HepG2 (cell line): ENCODE data around the gene ABCC10. TPM values are rescaled to one million over a fixed set of nuclear protein-coding genes. Genes with fewer than 3 reads are reported as not detected.

Experiments
- ATF1 ChIP-seq: IDR thresholded peaks from 2 replicates; pipeline ENCODE4 v1.6.1; 2016; ENCODE audit warnings: mild to moderate bottlenecking, control low read depth
- ATF5 ChIP-seq: sonication (generic); formaldehyde crosslinking; IDR thresholded peaks from 2 replicates; pipeline ENCODE4 v1.4.0; 2020; ENCODE audit warnings: mild to moderate bottlenecking, low read depth, missing genetic modification reagents
- CBFB ChIP-seq: sonication (generic); formaldehyde crosslinking; IDR thresholded peaks from 2 replicates; pipeline ENCODE4 v1.4.0; 2020; ENCODE audit warnings: missing genetic modification reagents
- CREB1 ChIP-seq, 2 experiments: fragments of 450-650 bp in 1 of 2; IDR thresholded peaks; 2 replicates each; pipeline ENCODE4 v1.6.1; 2016 to 2017; ENCODE audit warnings: control low read depth in 1 of 2, mild to moderate bottlenecking in 1 of 2, missing compliant biosample characterization in 1 of 2, missing genetic modification characterization in 1 of 2
- ISL2 ChIP-seq: sonication (generic); formaldehyde crosslinking; IDR thresholded peaks from 2 replicates; pipeline ENCODE4 v1.5.0; 2020; ENCODE audit warnings: missing genetic modification reagents
- KLF6 ChIP-seq: IDR thresholded peaks from 2 replicates; pipeline ENCODE4 v1.8.0; 2016; ENCODE audit warnings: missing biosample characterization, missing genetic modification reagents
- KMT2B ChIP-seq: IDR thresholded peaks from 2 replicates; pipeline ENCODE4 v1.6.1; 2016; ENCODE audit warnings: missing genetic modification reagents, missing compliant biosample characterization
- MED8 ChIP-seq: sonication (generic); formaldehyde crosslinking; IDR thresholded peaks from 2 replicates; pipeline ENCODE4 v1.8.1; 2023; ENCODE audit warnings: mild to moderate bottlenecking, missing genetic modification reagents; ENCODE audit not compliant: insufficient replicate concordance
- PAWR ChIP-seq: sonication (generic); formaldehyde crosslinking; IDR thresholded peaks from 2 replicates; pipeline ENCODE4 v1.4.0; 2020; ENCODE audit warnings: missing genetic modification reagents, mild to moderate bottlenecking, borderline replicate concordance
- PRPF4 ChIP-seq: fragments of 200-400 bp; formaldehyde crosslinking; IDR thresholded peaks from 2 replicates; pipeline ENCODE4 v1.6.1; 2016; ENCODE audit warnings: low read length, low read depth; ENCODE audit not compliant: poor library complexity, severe bottlenecking
- RFX1 ChIP-seq: fragments of 450-650 bp; IDR thresholded peaks from 2 replicates; pipeline ENCODE4 v1.6.1; 2017
- RFX3 ChIP-seq: IDR thresholded peaks from 2 replicates; pipeline ENCODE4 v1.6.1; 2016; ENCODE audit warnings: missing biosample characterization, missing genetic modification reagents
- SNRNP70 ChIP-seq: fragments of 200-400 bp; formaldehyde crosslinking; IDR thresholded peaks from 2 replicates; pipeline ENCODE4 v1.6.1; 2017; ENCODE audit warnings: mild to moderate bottlenecking, low read depth, low read length, moderate library complexity
- XBP1 ChIP-seq: sonication (generic); formaldehyde crosslinking; IDR thresholded peaks from 2 replicates; pipeline ENCODE4 v1.5.0; 2020; ENCODE audit warnings: missing genetic modification reagents
- ZNF180 ChIP-seq: sonication (generic); formaldehyde crosslinking; IDR thresholded peaks from 2 replicates; pipeline ENCODE4 v1.4.0; 2020; ENCODE audit warnings: low read depth, missing genetic modification reagents, borderline replicate concordance
- ZNF282 ChIP-seq: fragments of 450-650 bp; IDR thresholded peaks from 2 replicates; pipeline ENCODE4 v1.6.1; 2018; ENCODE audit not compliant: partially characterized antibody
- ZNF329 ChIP-seq: sonication (generic); formaldehyde crosslinking; IDR thresholded peaks from 2 replicates; pipeline ENCODE4 v1.9.0; 2021; ENCODE audit warnings: low read depth, mild to moderate bottlenecking, missing genetic modification reagents
- ZNF446 ChIP-seq: sonication (generic); formaldehyde crosslinking; IDR thresholded peaks from 2 replicates; pipeline ENCODE4 v1.5.0; 2020; ENCODE audit warnings: mild to moderate bottlenecking, missing genetic modification reagents
- ZNF484 ChIP-seq: sonication (generic); formaldehyde crosslinking; IDR thresholded peaks from 2 replicates; pipeline ENCODE4 v1.5.1; 2020; ENCODE audit warnings: mild to moderate bottlenecking, low read depth, missing genetic modification reagents, borderline replicate concordance
- ZNF549 ChIP-seq: sonication (generic); formaldehyde crosslinking; IDR thresholded peaks from 2 replicates; pipeline ENCODE4 v1.5.0; 2020; ENCODE audit warnings: missing genetic modification reagents
- ZNF552 ChIP-seq: sonication (generic); formaldehyde crosslinking; IDR thresholded peaks from 2 replicates; pipeline ENCODE4 v1.9.0; 2022; ENCODE audit warnings: missing genetic modification reagents, mild to moderate bottlenecking, borderline replicate concordance
- ZNF563 ChIP-seq: sonication (generic); formaldehyde crosslinking; IDR thresholded peaks from 2 replicates; pipeline ENCODE4 v1.8.0; 2022; ENCODE audit warnings: mild to moderate bottlenecking, moderate library complexity, missing genetic modification reagents
- ZNF605 ChIP-seq: sonication (generic); formaldehyde crosslinking; IDR thresholded peaks from 2 replicates; pipeline ENCODE4 v1.8.0; 2022; ENCODE audit warnings: mild to moderate bottlenecking, missing genetic modification reagents
- polyA plus RNA-seq, 8 experiments: library from polyadenylated mRNA; depleted of rRNA in 3 of 8; stranded (reverse) in 7 of 8; unstranded in 1 of 8; fragments of >200 nt; fragmentation: Illumina TruSeq in 4 of 8; extraction: Trizol in 4 of 8; gene quantifications; 2 replicates each; pipeline versions ENCODE4 v1.2.1 to v1.2.3, GENCODE V29; 2011 to 2016; ENCODE audit warnings: low read depth in 4 of 8, missing spikeins in 1 of 8, mixed read lengths in 1 of 8; ENCODE audit not compliant: insufficient read depth in 1 of 8
- total RNA-seq, 5 experiments: library from RNA; depleted of rRNA; stranded (reverse); fragments of >200 nt; fragmentation: Illumina TruSeq; extraction: Trizol; gene quantifications; 2 replicates each; pipeline ENCODE4 v1.2.3, GENCODE V29; 2016; ENCODE audit warnings: low read depth in 1 of 5
- TF ChIP-seq, protein P1 (sequence below): sonication (generic); formaldehyde crosslinking; IDR thresholded peaks from 2 replicates; pipeline ENCODE4 v1.4.0; 2020; ENCODE audit warnings: mild to moderate bottlenecking, missing genetic modification reagents, borderline replicate concordance
- TF ChIP-seq, protein P2 (sequence below): sonication (generic); formaldehyde crosslinking; IDR thresholded peaks from 2 replicates; pipeline ENCODE4 v1.4.0; 2020; ENCODE audit warnings: low read depth, mild to moderate bottlenecking, missing genetic modification reagents
- TF ChIP-seq, protein P3 (sequence below): sonication (generic); IDR thresholded peaks from 2 replicates; pipeline ENCODE4 v1.6.1; 2016; ENCODE audit warnings: low read depth, borderline replicate concordance

ABCC10 gene
- total and polyA plus RNA-seq, 2 of the 13 experiments (the other 11 are each of a cell fraction or from before 2014, with no cell fraction given) = 16.0 to 24.3 TPM

DNA sequence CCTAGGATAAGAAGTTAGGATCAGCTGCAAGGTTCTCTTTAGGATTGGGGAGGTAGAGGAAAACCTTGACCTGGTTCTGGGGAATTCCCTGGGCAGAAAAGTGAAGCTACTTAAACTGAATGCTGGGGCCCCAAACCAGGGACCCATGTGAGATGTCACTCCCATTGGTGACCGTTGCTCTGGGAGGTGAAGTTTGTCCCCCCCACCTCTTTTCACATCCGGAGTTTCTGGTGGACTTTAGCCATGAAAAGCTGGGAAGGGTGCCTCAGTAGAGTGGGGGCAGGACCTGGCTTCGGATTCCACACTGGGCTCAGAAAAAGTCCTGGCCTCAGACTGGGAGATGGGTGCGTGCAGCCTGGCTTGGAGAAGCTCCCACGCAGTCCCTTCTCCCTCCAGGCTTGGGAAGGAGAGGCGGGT is 63.2 kb downstream of the ABCC10 start (continued):
- TF ChIP-seq, protein P1, sequence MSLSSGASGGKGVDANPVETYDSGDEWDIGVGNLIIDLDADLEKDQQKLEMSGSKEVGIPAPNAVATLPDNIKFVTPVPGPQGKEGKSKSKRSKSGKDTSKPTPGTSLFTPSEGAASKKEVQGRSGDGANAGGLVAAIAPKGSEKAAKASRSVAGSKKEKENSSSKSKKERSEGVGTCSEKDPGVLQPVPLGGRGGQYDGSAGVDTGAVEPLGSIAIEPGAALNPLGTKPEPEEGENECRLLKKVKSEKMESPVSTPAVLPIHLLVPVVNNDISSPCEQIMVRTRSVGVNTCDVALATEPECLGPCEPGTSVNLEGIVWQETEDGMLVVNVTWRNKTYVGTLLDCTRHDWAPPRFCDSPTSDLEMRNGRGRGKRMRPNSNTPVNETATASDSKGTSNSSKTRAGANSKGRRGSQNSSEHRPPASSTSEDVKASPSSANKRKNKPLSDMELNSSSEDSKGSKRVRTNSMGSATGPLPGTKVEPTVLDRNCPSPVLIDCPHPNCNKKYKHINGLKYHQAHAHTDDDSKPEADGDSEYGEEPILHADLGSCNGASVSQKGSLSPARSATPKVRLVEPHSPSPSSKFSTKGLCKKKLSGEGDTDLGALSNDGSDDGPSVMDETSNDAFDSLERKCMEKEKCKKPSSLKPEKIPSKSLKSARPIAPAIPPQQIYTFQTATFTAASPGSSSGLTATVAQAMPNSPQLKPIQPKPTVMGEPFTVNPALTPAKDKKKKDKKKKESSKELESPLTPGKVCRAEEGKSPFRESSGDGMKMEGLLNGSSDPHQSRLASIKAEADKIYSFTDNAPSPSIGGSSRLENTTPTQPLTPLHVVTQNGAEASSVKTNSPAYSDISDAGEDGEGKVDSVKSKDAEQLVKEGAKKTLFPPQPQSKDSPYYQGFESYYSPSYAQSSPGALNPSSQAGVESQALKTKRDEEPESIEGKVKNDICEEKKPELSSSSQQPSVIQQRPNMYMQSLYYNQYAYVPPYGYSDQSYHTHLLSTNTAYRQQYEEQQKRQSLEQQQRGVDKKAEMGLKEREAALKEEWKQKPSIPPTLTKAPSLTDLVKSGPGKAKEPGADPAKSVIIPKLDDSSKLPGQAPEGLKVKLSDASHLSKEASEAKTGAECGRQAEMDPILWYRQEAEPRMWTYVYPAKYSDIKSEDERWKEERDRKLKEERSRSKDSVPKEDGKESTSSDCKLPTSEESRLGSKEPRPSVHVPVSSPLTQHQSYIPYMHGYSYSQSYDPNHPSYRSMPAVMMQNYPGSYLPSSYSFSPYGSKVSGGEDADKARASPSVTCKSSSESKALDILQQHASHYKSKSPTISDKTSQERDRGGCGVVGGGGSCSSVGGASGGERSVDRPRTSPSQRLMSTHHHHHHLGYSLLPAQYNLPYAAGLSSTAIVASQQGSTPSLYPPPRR (CRISPR knock-in tag) = no peak; the same call in 1 of the 2 replicates
- TF ChIP-seq CREB1 (IDR thresholded peaks at IDR 0.05) (no peak), CREB1 (CRISPR knock-in tag; IDR thresholded peaks at IDR 0.05) (no peak), ZNF484 (CRISPR knock-in tag) (no peak; the same call in 1 of the 2 replicates), PRPF4 (no peak), PAWR (CRISPR knock-in tag) (no peak), KLF6 (no peak), ZNF329 (CRISPR knock-in tag) (no peak), ZNF605 (CRISPR knock-in tag) (no peak), ZNF549 (CRISPR knock-in tag) (no peak), SNRNP70 (no peak), ZNF563 (CRISPR knock-in tag) (0 out of 2 replicates have a peak, but pooled peaks have one; percentile 58), XBP1 (CRISPR knock-in tag) (no peak), CBFB (no peak), ZNF446 (no peak), RFX1 (no peak), ISL2 (peak; percentile 89), KMT2B (CRISPR knock-in tag) (no peak), ZNF180 (CRISPR knock-in tag) (no peak), RFX3 (CRISPR knock-in tag) (no peak), MED8 (CRISPR knock-in tag) (no peak), ZNF552 (CRISPR knock-in tag) (0 out of 2 replicates have a peak, but pooled peaks have one; percentile 72), ZNF282 (no peak), ATF5 (no peak), ATF1 (CRISPR knock-in tag) (no peak)
- TF ChIP-seq, protein P2, sequence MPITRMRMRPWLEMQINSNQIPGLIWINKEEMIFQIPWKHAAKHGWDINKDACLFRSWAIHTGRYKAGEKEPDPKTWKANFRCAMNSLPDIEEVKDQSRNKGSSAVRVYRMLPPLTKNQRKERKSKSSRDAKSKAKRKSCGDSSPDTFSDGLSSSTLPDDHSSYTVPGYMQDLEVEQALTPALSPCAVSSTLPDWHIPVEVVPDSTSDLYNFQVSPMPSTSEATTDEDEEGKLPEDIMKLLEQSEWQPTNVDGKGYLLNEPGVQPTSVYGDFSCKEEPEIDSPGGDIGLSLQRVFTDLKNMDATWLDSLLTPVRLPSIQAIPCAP (CRISPR knock-in tag) = no peak
- TF ChIP-seq, protein P3, sequence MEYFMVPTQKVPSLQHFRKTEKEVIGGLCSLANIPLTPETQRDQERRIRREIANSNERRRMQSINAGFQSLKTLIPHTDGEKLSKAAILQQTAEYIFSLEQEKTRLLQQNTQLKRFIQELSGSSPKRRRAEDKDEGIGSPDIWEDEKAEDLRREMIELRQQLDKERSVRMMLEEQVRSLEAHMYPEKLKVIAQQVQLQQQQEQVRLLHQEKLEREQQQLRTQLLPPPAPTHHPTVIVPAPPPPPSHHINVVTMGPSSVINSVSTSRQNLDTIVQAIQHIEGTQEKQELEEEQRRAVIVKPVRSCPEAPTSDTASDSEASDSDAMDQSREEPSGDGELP = peak; percentile 71; the same call in 1 of the 2 replicates
